ENCODE results near the gene FLYWCH2. TPM values are rescaled to one million over a fixed set of nuclear protein-coding genes. Genes with fewer than 3 reads are reported as not detected.
A peak's percentile ranks its signal among the peaks of the same experiment; 100 is the strongest.

Gene FLYWCH2
- total and polyA plus RNA-seq, 9 of the 15 experiments (the other 6 are each of a cell fraction or from before 2014, with no cell fraction given): 0.70 to 55.5 (median 7.6) TPM

- WGBS (ENCODE audit: insufficient coverage, low coverage, missing lambda C conversion rate): 50% methylated on average over 2 of the region's 2 CpGs
- Histone ChIP-seq H3K4me3 (no peak overlapping the region), H2AFZ (ENCODE audit: low read depth, low read length) (no peak overlapping the region), H3K4me1 (replicated peaks in 1 of 2; ENCODE audit: control insufficient read depth in 2 of 2, insufficient read depth in 2 of 2, low read length in 2 of 2) (peaks cover 0 to 6% of the 10 kb centered on the region in 2 experiments; a peak in 2 of 5 replicates), H4K20me1 (replicated peaks; ENCODE audit: control insufficient read depth, insufficient read depth, low read length) (no peaks in the 10 kb centered on the region), H3K9me1 (ENCODE audit: control insufficient read depth, insufficient read depth, low read length) (no peaks in the 10 kb centered on the region), H3K36me3 (ENCODE audit: control insufficient read depth, insufficient read depth, low read length) (peaks cover 50% of the 10 kb centered on the region; the same call in 2 of the 3 replicates), H3K27ac (ENCODE audit: extremely low read depth, low read depth, low read length) (no peak overlapping the region), H3K27me3 (ENCODE audit: control insufficient read depth in 2 of 2, insufficient read depth in 2 of 2, low read length in 2 of 2) (no peaks in the 10 kb centered on the region), H3K4me2 (ENCODE audit: insufficient read depth, low read length) (no peak overlapping the region), H3K9me3 (replicated peaks; ENCODE audit: control insufficient read depth, insufficient read depth, low read depth, low read length) (no peaks in the 10 kb centered on the region), H3K9ac (ENCODE audit: insufficient read depth in 1 of 2, low read depth in 2 of 2, low read length in 2 of 2) (peak overlapping the region in 1 of 2 experiments; percentile 52; a peak in 1 of 4 replicates), H3K79me2 (ENCODE audit: control insufficient read depth, insufficient read depth, low read length) (no peaks in the 10 kb centered on the region)
- in situ Hi-C loops (cut with MboI) (no loop called here), intact Hi-C loops (cut with micrococcal nuclease) (no loop called here)
- no peak for DNase-seq (ENCODE audit: extremely low read depth in 1 of 4, low spot score in 3 of 4)
- BruUV-seq (replicated peaks): no TSS peak
- no peak for ATAC-seq
- TF ChIP-seq HOMEZ (CRISPR knock-in tag; IDR thresholded peaks at IDR 0.05) (no peak), MAFG (tag; conservative IDR thresholded peaks at IDR 0.05) (peak; percentile 52), ZNF655 (CRISPR knock-in tag; IDR thresholded peaks at IDR 0.05) (no peak), C11orf30 (IDR thresholded peaks at IDR 0.05; ENCODE audit: low read depth) (peak; percentile 69), MAFK (IDR thresholded peaks at IDR 0.05; ENCODE audit: low read length) (peak; percentile 35; the same call in 1 of the 2 replicates), MCM2 (IDR thresholded peaks at IDR 0.05; ENCODE audit: low read depth) (no peak), ZNF140 (CRISPR knock-in tag; IDR thresholded peaks at IDR 0.05) (no peak), ZNF316 (IDR thresholded peaks at IDR 0.05) (peak; percentile 83)
- ChIA-PET POLR2A (interaction anchor here (0.6 to 1.5 kb wide), 8 partner anchors 8 to 189 kb away, joined by 3 to 5 read pairs (median 3); partner anchors contain the start of gene KREMEN2), CTCF (ENCODE audit: low intra/inter-chr PET ratio) (no interaction called here)
- FAIRE-seq: no peak
These were observed 57.0 kb downstream of the FLYWCH2 start for GRCh38 chr16:2939968-2940367.
